Stomach (tissue), 4 donors: ENCODE results near the gene SMIM14.
"Not testable (repeated sequence)": the region's sequence is repeated elsewhere in the genome, so short reads cannot be mapped to it uniquely, and the experiment has no call there.

Experiments
- CTCF ChIP-seq, 7 experiments: fragments of 450-650 bp in 4 of 7; fragments of 200-600 bp in 3 of 7; sonication (generic) in 3 of 7; IDR thresholded peaks; one replicate each; pipeline ENCODE4 v1.5.1; 2016 to 2019; ENCODE audit warnings: antibody characterized with exemption in 7 of 7, control low read depth in 2 of 7, mild to moderate bottlenecking in 1 of 7
- EP300 ChIP-seq: sonication (generic); formaldehyde crosslinking; IDR thresholded peaks from one replicate; pipeline ENCODE4 v1.6.1; 2017; ENCODE audit warnings: antibody characterized with exemption
- POLR2A ChIP-seq, 4 donors: fragments of 450-650 bp; IDR thresholded peaks; one replicate each; pipeline ENCODE4 v1.6.1; 2016; ENCODE audit warnings: antibody characterized with exemption in 4 of 4, control low read depth in 2 of 4, mild to moderate bottlenecking in 1 of 4, moderate library complexity in 1 of 4
- POLR2AphosphoS5 ChIP-seq, 3 donors: sonication (generic); formaldehyde crosslinking; IDR thresholded peaks; one replicate each; pipeline ENCODE4 v1.6.1; 2016; ENCODE audit warnings: antibody characterized with exemption in 3 of 3

DNA sequence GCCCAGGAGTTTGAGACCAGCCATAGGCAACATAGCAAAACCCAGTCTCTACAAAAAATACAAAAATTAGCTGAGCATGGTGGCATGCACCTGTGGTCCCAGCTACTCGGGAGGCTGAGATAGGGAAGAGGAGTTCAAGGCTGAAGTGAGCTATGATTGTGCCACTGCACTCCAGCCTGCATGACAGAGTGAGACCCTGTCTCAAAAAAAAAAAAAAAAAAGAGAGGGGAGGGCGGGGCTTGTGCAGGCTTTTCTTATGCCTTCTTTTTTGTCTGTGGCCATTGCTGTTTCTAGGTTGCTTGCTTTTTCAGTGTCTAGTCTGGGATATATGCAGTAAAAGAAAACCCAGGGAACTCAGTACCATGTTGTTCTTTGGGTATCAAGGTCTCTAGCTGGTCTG is 42.3 kb upstream of the SMIM14 start:
- TF ChIP-seq CTCF (IDR thresholded peaks at IDR 0.05); EP300; POLR2A (IDR thresholded peaks at IDR 0.05); POLR2AphosphoS5 (IDR thresholded peaks at IDR 0.05): not testable (repeated sequence)
